GM12865 (cell line): ENCODE results near the gene CTCFL.
A peak's percentile ranks its signal among the peaks of the same experiment; 100 is the strongest.

ENCODE experiments used
- DNase-seq: peaks from one replicate; pipeline ENCODE4 v3.0.0; 2010; ENCODE audit warnings: low read depth
- H3K4me3 ChIP-seq: 2 replicates; pipeline ENCODE4 v1.5.1; 2011; ENCODE audit warnings: mild to moderate bottlenecking, low read depth, low read length, control low read depth
- CTCF ChIP-seq: IDR thresholded peaks from 2 replicates; pipeline ENCODE4 v1.5.1; 2011; ENCODE audit warnings: low read length, control low read depth, low read depth, inconsistent platforms; ENCODE audit not compliant: insufficient read depth; ENCODE audit errors: missing control alignments

The CTCFL gene

GRCh38 chr20:57470666-57471495 lies 54.1 kb downstream of the CTCFL start:
- H3K4me3 ChIP-seq, result no peak overlapping the region
- no peak for DNase-seq
- TF ChIP-seq CTCF, result no peak

- no peak for TF ChIP-seq CTCF
- no peak overlapping the region for H3K4me3 ChIP-seq
- DNase-seq, result no peak
Measured at GRCh38 chr20:57470212-57470522, 54.8 kb downstream of the CTCFL start.

- no peak for TF ChIP-seq CTCF
- H3K4me3 ChIP-seq, result no peak overlapping the region
- DNase-seq, result no peak
Measured at GRCh38 chr20:57469418-57470211, 55.3 kb downstream of the CTCFL start.

DNA sequence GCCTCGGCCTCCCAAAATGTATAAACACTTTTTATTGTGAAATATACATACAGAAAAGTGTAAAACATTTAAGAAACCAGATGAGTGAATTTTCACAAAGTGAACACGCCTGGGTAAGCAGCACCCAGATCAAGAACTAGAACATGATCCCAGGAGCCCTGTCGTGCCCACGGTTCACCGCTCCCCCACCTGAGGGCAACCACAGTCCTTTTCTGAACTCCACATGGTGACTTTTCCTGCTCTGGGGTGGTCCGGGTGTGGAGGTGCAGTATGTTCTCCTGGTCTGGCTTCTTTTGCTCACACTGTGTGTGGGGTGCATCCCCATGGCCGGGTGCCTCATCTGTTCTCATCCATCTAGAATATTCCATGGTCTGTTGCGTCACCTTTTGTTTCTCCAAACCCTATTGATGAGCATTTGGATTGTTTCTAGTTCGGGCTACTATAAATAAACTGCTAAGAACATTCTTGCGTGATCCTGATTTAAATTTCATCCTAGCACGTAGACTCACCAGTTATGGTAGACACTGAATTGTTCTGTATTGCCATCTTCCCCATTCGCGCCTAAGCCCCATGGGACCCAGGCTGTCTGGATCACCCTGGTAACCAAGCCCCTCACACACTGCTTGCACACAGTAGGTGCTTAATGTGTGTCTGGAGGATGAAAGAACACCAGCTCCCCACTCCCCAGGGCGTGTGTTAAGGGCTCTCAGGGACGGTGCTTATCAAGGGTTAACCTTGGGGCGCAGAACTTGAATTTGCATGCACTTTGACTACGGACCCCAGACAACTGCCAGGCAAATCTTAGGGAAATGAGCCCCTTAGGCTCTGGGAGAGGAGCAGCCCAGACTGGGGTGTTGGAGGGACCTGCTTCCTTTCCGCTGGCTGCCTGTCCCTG lies 56.2 kb downstream of the CTCFL start:
- TF ChIP-seq CTCF, result no peak
- DNase-seq, result peak; percentile 53
- no peak overlapping the region for H3K4me3 ChIP-seq

DNA sequence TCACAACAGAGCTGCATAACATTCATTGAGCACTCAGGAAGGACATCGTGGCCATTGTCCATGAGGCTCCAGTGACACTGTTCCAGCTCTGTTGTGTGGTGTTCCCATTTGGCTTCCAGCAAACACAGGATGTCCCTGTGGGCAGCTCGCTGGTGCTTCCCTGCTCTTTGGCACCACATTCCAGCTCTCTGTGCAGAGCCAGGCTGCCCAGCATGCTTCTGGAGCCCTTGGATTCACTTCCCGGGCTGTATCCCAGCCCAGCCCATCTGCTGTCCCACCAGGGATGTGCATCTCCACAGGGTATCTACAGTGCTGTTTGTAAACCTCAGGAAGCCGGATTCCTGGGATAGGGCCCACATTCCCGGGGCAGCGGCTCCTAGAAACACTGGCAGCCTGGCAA lies 57.2 kb downstream of the CTCFL start:
- DNase-seq, result no peak
- no peak overlapping the region for H3K4me3 ChIP-seq
- TF ChIP-seq CTCF, result no peak

DNA sequence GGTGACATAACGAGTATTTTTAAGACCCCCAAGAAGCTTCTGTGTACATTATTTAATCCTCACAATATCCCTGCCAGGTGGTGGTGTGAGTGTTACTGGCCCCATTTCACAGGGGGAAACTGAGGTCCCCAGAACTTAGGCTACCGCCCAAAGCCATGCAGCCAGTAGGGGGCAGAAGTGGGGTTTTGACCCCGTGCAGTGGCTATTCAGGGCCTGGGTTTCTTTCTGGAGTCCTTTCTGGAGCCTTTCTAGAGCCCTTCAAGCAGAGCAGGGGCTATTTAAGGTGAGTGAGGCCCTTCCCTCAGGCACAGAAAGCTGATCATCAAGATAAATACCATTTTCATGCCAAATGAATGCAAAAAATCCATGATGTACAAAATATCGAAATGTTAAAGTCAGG lies 59.0 kb downstream of the CTCFL start:
- H3K4me3 ChIP-seq, result no peak overlapping the region
- DNase-seq, result no peak
- TF ChIP-seq CTCF, result peak; percentile 35
